Esophagus muscularis mucosa (tissue), 4 donors: ENCODE results near the gene MTHFD2L. TPM values are rescaled to one million over a fixed set of nuclear protein-coding genes. Genes with fewer than 3 reads are reported as not detected.
"Not testable (repeated sequence)": the region's sequence is repeated elsewhere in the genome, so short reads cannot be mapped to it uniquely, and the experiment has no call there.

ENCODE experiments used
- DNase-seq: peaks from one replicate; pipeline ENCODE4 v3.0.0-alpha.2; 2017; ENCODE audit errors: extremely low spot score
- H3K27ac ChIP-seq, 4 donors: fragments of 200-600 bp; sonication (generic); replicated peaks in 1 of 4; 1 replicate in 3 of 4; 2 replicates in 1 of 4; pipeline ENCODE4 v1.5.1; 2016 to 2019; ENCODE audit warnings: mild to moderate bottlenecking in 1 of 4
- H3K27me3 ChIP-seq, 4 donors: fragments of 200-600 bp; sonication (generic); one replicate each; pipeline versions ENCODE4 v1.5.1 to v1.6.0; 2016 to 2019
- H3K36me3 ChIP-seq, 4 donors: fragments of 200-600 bp; sonication (generic); one replicate each; pipeline ENCODE4 v1.5.1; 2016 to 2019
- H3K4me1 ChIP-seq, 4 donors: fragments of 200-600 bp; sonication (generic); one replicate each; pipeline ENCODE4 v1.5.1; 2016 to 2019
- H3K4me3 ChIP-seq, 4 donors: fragments of 200-600 bp; sonication (generic); 1 replicate in 2 of 4; 2 replicates in 2 of 4; pipeline ENCODE4 v1.5.1; 2016 to 2019; ENCODE audit warnings: mild to moderate bottlenecking in 4 of 4, moderate library complexity in 1 of 4
- H3K9me3 ChIP-seq, 4 donors: fragments of 200-600 bp; sonication (generic); 1 replicate in 3 of 4; 2 replicates in 1 of 4; pipeline ENCODE4 v1.5.1; 2016 to 2019
- CTCF ChIP-seq, 3 experiments: fragments of 200-600 bp in 2 of 3; fragments of 450-650 bp in 1 of 3; sonication (generic) in 2 of 3; IDR thresholded peaks; one replicate each; pipeline ENCODE4 v1.5.1; 2017 to 2019; ENCODE audit warnings: antibody characterized with exemption in 3 of 3, mild to moderate bottlenecking in 2 of 3, moderate library complexity in 1 of 3
- EP300 ChIP-seq: sonication (generic); formaldehyde crosslinking; IDR thresholded peaks from one replicate; pipeline ENCODE4 v1.6.1; 2017; ENCODE audit warnings: antibody characterized with exemption
- POLR2A ChIP-seq: fragments of 450-650 bp; IDR thresholded peaks from one replicate; pipeline ENCODE4 v1.6.1; 2017; ENCODE audit warnings: antibody characterized with exemption, moderate library complexity, mild to moderate bottlenecking, low read depth
- POLR2AphosphoS5 ChIP-seq, 2 donors: sonication (generic); formaldehyde crosslinking; IDR thresholded peaks; one replicate each; pipeline ENCODE4 v1.6.1; 2017; ENCODE audit warnings: antibody characterized with exemption in 2 of 2
- WGBS: methylation state at CpG from one replicate; pipeline ENCODE4 v1.1.5; 2018; 5-methylcytosine and 5-hydroxymethylcytosine counted together
- intact Hi-C: fragments of 100-400 bp; cut with DNase I; formaldehyde crosslinking; loops from one replicate; pipeline ENCODE4 v1.15.1; 2023
- total RNA-seq, 4 donors: library from RNA; depleted of rRNA; stranded (reverse); fragments of >200 nt; gene quantifications; one replicate each; pipeline versions ENCODE4 v1.1.0 to v1.2.1, GENCODE V29; 2016

Gene MTHFD2L
- total RNA-seq, 4 donors from 2014 or later, result 10.2 to 23.7 (median 19.2) TPM

DNA sequence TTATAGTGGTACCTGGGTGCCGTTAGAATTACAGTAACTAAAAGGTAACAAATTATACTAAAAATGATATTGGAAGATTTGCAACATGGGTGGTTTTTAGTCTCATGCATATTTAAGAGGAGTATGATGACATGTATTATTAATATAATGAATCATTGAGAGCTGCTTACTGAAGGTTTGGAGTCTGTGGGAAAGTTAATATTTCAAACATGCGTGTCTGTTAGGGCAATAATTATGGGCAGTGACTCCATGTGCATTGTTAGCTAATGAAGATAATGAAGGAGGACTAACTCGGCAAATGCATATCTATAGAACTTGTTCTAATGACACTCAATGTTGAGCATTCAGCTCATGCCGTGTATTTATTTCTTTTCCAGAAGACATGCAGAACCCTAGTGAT is 47.1 kb downstream of the MTHFD2L start:
- Histone ChIP-seq H3K27me3 (no peaks in the 10 kb centered on the region), H3K4me1 (peaks cover 0 to 4% (median 0%) of the 10 kb centered on the region in 4 donors), H3K9me3 (no peaks in the 10 kb centered on the region), H3K27ac (no peak overlapping the region), H3K4me3 (no peak overlapping the region), H3K36me3 (peaks cover 0 to 20% (median 3%) of the 10 kb centered on the region in 4 donors)
- no peak for DNase-seq
- WGBS, result 82% methylated on average over 4 of the region's 4 CpGs
- intact Hi-C loops, result no loop called here
- TF ChIP-seq EP300 (no peak), POLR2A (no peak), CTCF (IDR thresholded peaks at IDR 0.05) (no peak), POLR2AphosphoS5 (IDR thresholded peaks at IDR 0.05) (no peak)

DNA sequence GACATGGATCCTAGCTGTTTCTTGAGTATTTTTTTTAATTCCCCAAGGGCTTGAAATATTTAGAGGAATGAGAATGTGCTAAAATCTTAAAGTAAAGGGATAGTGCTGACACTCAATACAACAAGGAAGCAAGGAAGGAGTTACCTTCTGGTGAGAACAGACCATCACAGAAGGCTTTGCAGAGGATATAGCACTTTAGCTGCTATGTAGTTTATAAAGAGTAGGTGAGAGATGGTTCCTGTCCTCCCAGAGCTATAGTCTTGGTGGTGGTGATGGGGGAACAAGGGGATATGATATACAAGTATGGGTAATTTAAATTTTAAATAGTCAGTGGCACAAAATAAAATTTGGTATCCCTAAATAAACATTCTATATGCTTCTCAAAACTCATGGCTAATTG is 47.6 kb downstream of the MTHFD2L start:
- Histone ChIP-seq H3K27ac (no peak overlapping the region), H3K4me3 (no peak overlapping the region), H3K36me3 (peaks cover 0 to 17% (median 3%) of the 10 kb centered on the region in 4 donors), H3K9me3 (peaks cover 0 to 4% (median 0%) of the 10 kb centered on the region in 4 donors), H3K27me3 (no peaks in the 10 kb centered on the region), H3K4me1 (peaks cover 0 to 4% (median 0%) of the 10 kb centered on the region in 4 donors)
- no peak for DNase-seq
- intact Hi-C loops, result no loop called here
- no peak for TF ChIP-seq EP300
- no peak for TF ChIP-seq CTCF (IDR thresholded peaks at IDR 0.05)
- no peak for TF ChIP-seq POLR2A
- no peak for TF ChIP-seq POLR2AphosphoS5 (IDR thresholded peaks at IDR 0.05)

- TF ChIP-seq CTCF (IDR thresholded peaks at IDR 0.05), result no peak
- peaks cover 0 to 4% (median 0%) of the 10 kb centered on the region in 4 donors for H3K4me1 ChIP-seq
- H3K9me3 ChIP-seq, result peaks cover 0 to 4% (median 0%) of the 10 kb centered on the region in 4 donors
- H3K27me3 ChIP-seq, result no peaks in the 10 kb centered on the region
- H3K36me3 ChIP-seq, result peaks cover 0 to 12% (median 3%) of the 10 kb centered on the region in 4 donors
- H3K4me3 ChIP-seq, result no peak overlapping the region
- intact Hi-C loops, result no loop called here
- H3K27ac ChIP-seq, result no peak overlapping the region
- no peak for DNase-seq
- WGBS, result 52% methylated on average over 3 of the region's 3 CpGs
Measured at GRCh38 chr4:74206088-74206825, 48.3 kb downstream of the MTHFD2L start.

GRCh38 chr4:74214457-74215159 is 56.7 kb downstream of the MTHFD2L start:
- H3K27me3 ChIP-seq, H3K27ac ChIP-seq, H3K36me3 ChIP-seq, H3K4me1 ChIP-seq, intact Hi-C loops, H3K4me3 ChIP-seq, DNase-seq: not testable (repeated sequence)
- WGBS, result 95% methylated on average over 7 of the region's 7 CpGs
- peaks cover 0 to 11% (median 4%) of the 10 kb centered on the region in 4 donors for H3K9me3 ChIP-seq

GRCh38 chr4:74215236-74215635 is 57.3 kb downstream of the MTHFD2L start:
- H3K27me3 ChIP-seq, H3K36me3 ChIP-seq, intact Hi-C loops, H3K4me3 ChIP-seq, H3K4me1 ChIP-seq, DNase-seq, H3K9me3 ChIP-seq, H3K27ac ChIP-seq: not testable (repeated sequence)
- WGBS, result 92% methylated on average over 7 of the region's 7 CpGs
